Measurements from ENCODE around the gene FOXO6.

The FOXO6 gene

GRCh38 chr1:41368366-41368765 lies 7.1 kb downstream of the FOXO6 start:
- no peak for DNase-seq

- DNase-seq, result no peak
Measured at GRCh38 chr1:41368801-41369200, 7.6 kb downstream of the FOXO6 start.

GRCh38 chr1:41369531-41369930 lies 8.3 kb downstream of the FOXO6 start:
- no peak for DNase-seq

- no peak for DNase-seq
Measured at GRCh38 chr1:41370225-41370624, 9.0 kb downstream of the FOXO6 start.

GRCh38 chr1:41370756-41371420 lies 9.7 kb downstream of the FOXO6 start:
- no peak for DNase-seq

GRCh38 chr1:41371630-41372599 lies 10.7 kb downstream of the FOXO6 start:
- DNase-seq, result no peak

GRCh38 chr1:41372600-41372993 lies 11.4 kb downstream of the FOXO6 start:
- no peak for DNase-seq

DNA sequence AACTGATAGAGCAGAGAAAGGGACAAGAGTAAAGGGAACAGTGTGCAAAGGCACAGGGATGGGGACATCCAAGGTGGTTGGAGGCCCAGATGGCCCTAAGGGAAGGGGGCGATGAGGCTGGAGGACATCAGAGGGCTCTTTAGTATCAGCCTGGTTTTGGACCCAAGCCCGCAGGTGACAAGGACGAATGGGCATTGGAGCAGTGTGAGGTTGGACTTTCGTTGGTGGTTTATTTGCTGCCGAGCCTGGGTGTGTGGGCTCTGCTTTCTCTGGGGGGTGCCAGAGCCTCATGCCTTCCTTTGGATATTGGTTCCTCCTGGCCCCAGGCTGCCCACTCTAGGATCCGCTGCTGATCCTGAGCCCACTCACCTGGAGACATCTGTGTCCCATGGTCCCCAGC lies 12.1 kb downstream of the FOXO6 start:
- DNase-seq, result no peak

- no peak for DNase-seq
Measured at GRCh38 chr1:41374711-41375110, 13.5 kb downstream of the FOXO6 start.

GRCh38 chr1:41377397-41377796 lies 16.2 kb downstream of the FOXO6 start:
- DNase-seq, result no peak

DNA sequence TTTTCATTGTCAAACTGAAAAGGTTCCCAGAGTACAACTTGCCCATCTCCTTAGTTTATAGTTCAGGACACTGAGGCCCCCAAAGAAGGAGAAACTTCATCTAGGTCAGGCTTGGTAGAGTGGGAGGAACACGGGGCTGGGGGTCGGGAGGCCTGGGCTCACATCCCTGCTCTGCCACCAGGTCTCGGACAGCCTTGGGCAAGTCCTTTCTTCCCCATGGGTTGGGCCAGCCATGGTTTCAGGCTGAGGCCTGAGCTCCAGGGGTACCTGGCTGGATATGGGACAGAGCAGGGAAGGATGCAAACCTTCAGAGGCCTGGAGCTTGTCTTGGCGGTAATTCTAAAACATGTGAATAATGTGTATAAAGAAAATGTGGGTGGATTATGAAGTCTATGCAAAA lies 17.0 kb downstream of the FOXO6 start:
- DNase-seq, result no peak

DNA sequence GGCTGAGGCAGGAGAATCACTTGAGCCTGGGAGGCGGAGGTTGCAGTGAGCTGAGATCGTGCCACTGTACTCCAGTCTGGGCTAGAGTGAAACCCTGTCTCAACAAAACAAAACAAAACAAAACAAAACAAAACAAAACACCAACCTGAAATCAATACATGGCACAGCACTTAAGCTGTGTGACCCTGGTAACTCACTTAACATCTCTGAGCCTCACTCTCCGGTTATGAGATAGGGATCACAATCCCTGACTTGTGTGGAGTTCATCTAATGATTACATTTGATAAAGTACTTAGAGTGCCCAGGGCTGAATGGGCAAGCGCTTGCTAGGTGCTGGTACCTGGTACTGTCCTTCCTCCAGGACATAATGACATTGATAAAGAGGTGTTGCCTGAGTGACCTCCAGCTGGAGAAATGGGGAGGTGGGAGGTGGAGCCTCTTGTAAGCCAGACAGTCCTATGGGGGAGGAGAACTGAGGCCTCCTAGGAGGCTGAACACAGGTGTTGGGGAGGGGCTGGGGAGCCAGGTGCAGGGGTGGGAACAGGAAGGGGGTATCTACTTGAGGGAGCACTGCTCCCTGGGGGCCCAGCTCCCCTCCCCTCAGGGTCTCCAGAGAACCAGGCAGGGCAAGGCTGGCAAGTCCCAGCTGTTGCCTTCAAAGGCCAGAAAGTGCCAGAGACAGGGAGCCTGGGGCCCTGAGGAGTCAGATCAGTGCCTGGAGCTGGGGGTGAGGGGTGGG lies 17.9 kb downstream of the FOXO6 start:
- DNase-seq, result no peak

GRCh38 chr1:41379738-41380130 lies 18.5 kb downstream of the FOXO6 start:
- DNase-seq, result no peak

DNA sequence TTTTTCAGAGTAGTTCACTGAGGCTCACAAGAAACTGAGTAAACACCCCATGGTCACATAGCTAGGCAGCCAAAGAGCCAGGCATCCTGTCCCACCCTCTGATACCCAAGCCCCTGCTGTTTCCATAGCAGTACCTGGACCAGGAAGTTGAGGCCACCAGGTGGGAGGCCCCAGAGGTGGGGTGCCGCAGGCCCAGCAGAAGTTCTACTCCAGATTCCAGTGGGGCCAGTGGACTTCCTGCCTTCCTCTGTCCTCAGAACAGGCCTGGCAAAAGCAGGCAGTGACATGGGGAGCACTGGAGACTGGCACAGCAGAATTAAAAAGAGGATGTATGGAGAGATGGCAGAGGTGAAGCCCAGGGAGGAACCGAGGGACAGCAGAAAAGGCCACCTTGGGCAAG lies 19.0 kb downstream of the FOXO6 start:
- DNase-seq, result no peak

DNA sequence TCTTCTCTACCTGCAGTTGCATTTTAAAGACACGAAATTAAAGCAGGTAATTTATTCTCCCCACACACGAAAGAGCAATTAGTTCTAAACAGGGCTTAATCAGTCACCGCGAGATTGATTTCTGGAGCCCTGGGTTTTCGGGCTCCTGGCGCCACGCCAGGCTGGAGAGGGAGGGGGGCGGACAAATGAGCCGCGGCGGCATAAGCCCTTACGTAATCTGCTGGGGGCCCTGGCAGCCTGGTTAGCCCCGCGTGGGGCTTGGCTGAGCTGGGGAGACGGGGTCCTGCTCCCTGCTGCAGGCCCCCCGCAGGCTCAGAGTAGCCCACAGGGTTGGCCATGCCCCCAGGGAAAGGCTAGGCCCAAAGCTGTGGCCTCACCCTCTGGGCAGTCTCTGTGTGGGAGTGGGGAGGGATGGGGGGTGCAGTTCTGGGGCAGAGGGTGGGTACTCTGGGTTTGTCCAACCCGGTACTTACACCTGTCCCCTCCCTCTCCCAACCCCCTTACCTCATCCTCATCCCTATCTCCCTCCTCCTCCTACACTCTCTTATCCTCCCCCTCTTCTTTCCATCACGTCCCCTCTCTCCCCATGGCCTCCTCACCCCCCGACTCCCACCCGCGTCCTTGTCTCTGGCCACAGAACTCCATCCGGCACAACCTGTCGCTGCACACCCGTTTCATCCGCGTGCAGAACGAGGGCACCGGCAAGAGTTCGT lies 19.9 kb downstream of the FOXO6 start:
- DNase-seq, result peak; percentile 41

DNA sequence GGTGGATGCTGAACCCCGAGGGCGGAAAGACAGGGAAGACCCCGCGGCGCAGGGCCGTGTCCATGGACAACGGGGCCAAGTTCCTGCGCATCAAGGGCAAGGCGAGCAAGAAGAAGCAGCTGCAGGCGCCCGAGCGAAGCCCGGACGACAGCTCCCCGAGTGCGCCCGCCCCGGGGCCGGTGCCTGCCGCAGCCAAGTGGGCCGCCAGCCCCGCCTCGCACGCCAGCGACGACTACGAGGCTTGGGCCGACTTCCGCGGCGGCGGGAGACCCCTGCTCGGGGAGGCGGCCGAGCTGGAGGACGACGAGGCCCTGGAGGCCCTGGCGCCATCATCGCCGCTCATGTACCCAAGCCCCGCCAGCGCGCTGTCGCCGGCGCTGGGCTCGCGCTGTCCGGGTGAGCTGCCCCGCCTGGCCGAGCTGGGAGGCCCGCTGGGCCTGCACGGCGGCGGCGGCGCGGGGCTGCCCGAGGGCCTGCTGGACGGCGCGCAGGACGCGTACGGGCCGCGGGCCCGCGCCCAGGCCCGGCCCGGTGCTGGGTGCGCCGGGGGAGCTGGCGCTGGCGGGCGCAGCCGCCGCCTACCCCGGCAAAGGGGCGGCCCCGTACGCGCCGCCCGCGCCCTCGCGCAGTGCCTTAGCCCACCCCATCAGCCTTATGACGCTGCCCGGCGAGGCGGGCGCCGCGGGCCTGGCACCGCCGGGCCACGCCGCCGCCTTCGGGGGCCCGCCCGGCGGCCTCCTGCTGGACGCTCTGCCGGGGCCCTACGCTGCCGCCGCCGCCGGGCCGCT lies 20.7 kb downstream of the FOXO6 start:
- peak; percentile 60 for DNase-seq

GRCh38 chr1:41382480-41383090 lies 21.4 kb downstream of the FOXO6 start:
- no peak for DNase-seq

- peak; percentile 38 for DNase-seq
Measured at GRCh38 chr1:41383094-41383852, 22.0 kb downstream of the FOXO6 start.

- DNase-seq, result no peak
Measured at GRCh38 chr1:41384579-41384978, 23.3 kb downstream of the FOXO6 start.

- DNase-seq, result no peak
Measured at GRCh38 chr1:41385398-41386195, 24.4 kb downstream of the FOXO6 start.
